Activated B cell treated with CpG ODN at 0.5 μM for 24 hours (primary cell): ENCODE measurements around the gene LRRK1. TPM values are rescaled to one million over a fixed set of nuclear protein-coding genes. Genes with fewer than 3 reads are reported as not detected.

Source experiments
- ATAC-seq: fragments of 200-7000 bp; cut with Tn5 transposase; one replicate; pipeline ENCODE4 v1.10.0; 2021; ENCODE audit warnings: low read depth, mild to moderate bottlenecking, moderate library complexity
- CTCF ChIA-PET: fragments of 350-600 bp; sonication (Branson Sonifier 250); formaldehyde crosslinking; loops from one replicate; lab custom pipeline; 2021; ENCODE audit warnings: antibody characterized with exemption; lab: Charles Lee
- POLR2A ChIA-PET: fragments of 350-600 bp; sonication (Branson Sonifier 250); formaldehyde crosslinking; loops from one replicate; lab custom pipeline; 2021; ENCODE audit warnings: antibody characterized with exemption; lab: Charles Lee
- DNase-seq: peaks from one replicate; pipeline ENCODE4 v3.0.0; 2022
- H3K27ac Mint-ChIP-seq: one replicate; pipeline ENCODE4 v1.8.0; 2020; ENCODE audit warnings: mixed read lengths
- H3K27me3 Mint-ChIP-seq: one replicate; pipeline ENCODE4 v1.8.0; 2021; ENCODE audit warnings: mixed read lengths
- H3K36me3 Mint-ChIP-seq: one replicate; pipeline ENCODE4 v1.8.0; 2021; ENCODE audit warnings: low read depth, mixed read lengths
- H3K4me1 Mint-ChIP-seq: one replicate; pipeline ENCODE4 v1.8.0; 2021; ENCODE audit warnings: mixed read lengths
- H3K4me3 Mint-ChIP-seq: one replicate; pipeline ENCODE4 v1.8.0; 2020; ENCODE audit warnings: mild to moderate bottlenecking, mixed read lengths
- H3K9me3 Mint-ChIP-seq: one replicate; pipeline ENCODE4 v1.8.0; 2020; ENCODE audit warnings: mixed read lengths
- intact Hi-C: fragments of 100-400 bp; cut with micrococcal nuclease; formaldehyde crosslinking; loops from one replicate; pipeline ENCODE4 v1.15.1; 2024
- total RNA-seq: library from RNA; stranded (reverse); gene quantifications from 2 replicates; pipeline ENCODE4 v1.2.3, GENCODE V29; 2022
- TF ChIP-seq, protein P1 (sequence below): fragments of 200-600 bp; IDR thresholded peaks from one replicate; pipeline ENCODE4 v1.8.0; 2022; ENCODE audit warnings: antibody characterized with exemption, mild to moderate bottlenecking

LRRK1 gene
- total RNA-seq, 1 donor from 2014 or later, result 43.5 TPM

DNA sequence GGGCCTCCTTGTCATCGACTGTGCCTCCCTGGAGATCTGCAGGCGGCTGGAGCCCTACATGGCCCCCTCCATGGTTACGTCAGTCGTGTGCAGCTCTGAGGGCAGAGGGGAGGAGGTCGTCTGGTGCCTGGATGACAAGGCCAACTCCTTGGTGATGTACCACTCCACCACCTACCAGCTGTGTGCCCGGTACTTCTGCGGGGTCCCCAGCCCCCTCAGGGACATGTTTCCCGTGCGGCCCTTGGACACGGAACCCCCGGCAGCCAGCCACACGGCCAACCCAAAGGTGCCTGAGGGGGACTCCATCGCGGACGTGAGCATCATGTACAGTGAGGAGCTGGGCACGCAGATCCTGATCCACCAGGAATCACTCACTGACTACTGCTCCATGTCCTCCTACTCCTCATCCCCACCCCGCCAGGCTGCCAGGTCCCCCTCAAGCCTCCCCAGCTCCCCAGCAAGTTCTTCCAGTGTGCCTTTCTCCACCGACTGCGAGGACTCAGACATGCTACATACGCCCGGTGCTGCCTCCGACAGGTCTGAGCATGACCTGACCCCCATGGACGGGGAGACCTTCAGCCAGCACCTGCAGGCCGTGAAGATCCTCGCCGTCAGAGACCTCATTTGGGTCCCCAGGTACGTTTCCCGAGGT is 146.5 kb downstream of the LRRK1 start:
- intact Hi-C loops, result no loop called here
- Mint-ChIP-seq H3K4me1 (peaks cover 21% of the 10 kb centered on the region), H3K27ac (no peak overlapping the region), H3K27me3 (no peaks in the 10 kb centered on the region), H3K9me3 (no peaks in the 10 kb centered on the region), H3K4me3 (no peak overlapping the region), H3K36me3 (peaks cover 73% of the 10 kb centered on the region)
- no peak for ATAC-seq
- ChIA-PET POLR2A (no interaction called here), CTCF (no interaction called here)
- no peak for DNase-seq
- TF ChIP-seq, protein P1, sequence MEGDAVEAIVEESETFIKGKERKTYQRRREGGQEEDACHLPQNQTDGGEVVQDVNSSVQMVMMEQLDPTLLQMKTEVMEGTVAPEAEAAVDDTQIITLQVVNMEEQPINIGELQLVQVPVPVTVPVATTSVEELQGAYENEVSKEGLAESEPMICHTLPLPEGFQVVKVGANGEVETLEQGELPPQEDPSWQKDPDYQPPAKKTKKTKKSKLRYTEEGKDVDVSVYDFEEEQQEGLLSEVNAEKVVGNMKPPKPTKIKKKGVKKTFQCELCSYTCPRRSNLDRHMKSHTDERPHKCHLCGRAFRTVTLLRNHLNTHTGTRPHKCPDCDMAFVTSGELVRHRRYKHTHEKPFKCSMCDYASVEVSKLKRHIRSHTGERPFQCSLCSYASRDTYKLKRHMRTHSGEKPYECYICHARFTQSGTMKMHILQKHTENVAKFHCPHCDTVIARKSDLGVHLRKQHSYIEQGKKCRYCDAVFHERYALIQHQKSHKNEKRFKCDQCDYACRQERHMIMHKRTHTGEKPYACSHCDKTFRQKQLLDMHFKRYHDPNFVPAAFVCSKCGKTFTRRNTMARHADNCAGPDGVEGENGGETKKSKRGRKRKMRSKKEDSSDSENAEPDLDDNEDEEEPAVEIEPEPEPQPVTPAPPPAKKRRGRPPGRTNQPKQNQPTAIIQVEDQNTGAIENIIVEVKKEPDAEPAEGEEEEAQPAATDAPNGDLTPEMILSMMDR, result no peak

DNA sequence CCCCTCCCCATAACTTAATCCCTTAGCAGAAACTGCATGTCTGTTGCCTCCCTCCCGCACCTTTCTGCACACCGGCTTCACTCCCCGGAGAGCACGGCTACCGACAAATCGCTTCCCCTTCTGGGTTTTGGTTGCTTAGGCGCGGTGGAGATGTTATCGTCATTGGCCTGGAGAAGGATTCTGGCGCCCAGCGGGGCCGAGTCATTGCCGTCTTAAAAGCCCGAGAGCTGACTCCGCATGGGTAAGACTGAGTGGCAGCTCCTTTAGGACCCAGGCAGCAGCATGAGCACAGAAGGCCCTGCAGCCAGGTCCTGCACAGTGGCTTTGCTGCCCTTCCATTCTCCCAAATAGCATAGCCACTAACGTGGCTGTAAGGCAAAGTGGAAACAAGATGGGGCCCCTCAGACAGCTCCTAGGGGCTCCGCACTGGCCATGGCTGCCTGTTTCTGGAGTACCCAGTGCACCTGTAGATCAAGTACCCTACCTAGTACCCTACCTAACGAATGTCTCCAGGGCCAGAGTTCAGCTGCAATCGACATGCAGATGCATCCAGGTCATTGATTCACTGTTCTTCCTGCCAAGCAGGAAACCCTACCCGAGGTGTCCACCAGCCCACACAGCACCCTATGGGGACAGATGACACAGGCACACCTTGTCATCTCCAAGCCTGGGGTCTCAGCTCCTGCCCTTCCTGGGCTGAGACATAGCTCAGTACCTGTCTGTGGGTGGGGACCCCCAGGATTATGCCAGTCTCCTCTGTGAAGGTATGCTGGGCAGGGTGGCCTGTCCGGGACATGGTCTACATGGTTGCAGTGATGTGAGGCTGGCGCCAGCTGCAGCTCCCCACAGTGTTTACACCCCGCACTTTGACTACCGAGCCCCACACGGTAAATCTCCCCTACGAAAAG is 147.6 kb downstream of the LRRK1 start:
- Mint-ChIP-seq H3K4me3 (no peak overlapping the region), H3K27ac (no peak overlapping the region), H3K9me3 (no peaks in the 10 kb centered on the region), H3K27me3 (no peaks in the 10 kb centered on the region), H3K36me3 (peaks cover 71% of the 10 kb centered on the region), H3K4me1 (peaks cover 20% of the 10 kb centered on the region)
- ATAC-seq (no peak), DNase-seq (no peak)
- intact Hi-C loops, result no loop called here
- TF ChIP-seq, protein P1, result no peak
- CTCF ChIA-PET, result interaction anchor here (1.2 kb wide), 1 partner anchor 19 kb away, joined by 3 read pairs; no protein-coding TSS in a partner anchor
- POLR2A ChIA-PET, result no interaction called here

DNA sequence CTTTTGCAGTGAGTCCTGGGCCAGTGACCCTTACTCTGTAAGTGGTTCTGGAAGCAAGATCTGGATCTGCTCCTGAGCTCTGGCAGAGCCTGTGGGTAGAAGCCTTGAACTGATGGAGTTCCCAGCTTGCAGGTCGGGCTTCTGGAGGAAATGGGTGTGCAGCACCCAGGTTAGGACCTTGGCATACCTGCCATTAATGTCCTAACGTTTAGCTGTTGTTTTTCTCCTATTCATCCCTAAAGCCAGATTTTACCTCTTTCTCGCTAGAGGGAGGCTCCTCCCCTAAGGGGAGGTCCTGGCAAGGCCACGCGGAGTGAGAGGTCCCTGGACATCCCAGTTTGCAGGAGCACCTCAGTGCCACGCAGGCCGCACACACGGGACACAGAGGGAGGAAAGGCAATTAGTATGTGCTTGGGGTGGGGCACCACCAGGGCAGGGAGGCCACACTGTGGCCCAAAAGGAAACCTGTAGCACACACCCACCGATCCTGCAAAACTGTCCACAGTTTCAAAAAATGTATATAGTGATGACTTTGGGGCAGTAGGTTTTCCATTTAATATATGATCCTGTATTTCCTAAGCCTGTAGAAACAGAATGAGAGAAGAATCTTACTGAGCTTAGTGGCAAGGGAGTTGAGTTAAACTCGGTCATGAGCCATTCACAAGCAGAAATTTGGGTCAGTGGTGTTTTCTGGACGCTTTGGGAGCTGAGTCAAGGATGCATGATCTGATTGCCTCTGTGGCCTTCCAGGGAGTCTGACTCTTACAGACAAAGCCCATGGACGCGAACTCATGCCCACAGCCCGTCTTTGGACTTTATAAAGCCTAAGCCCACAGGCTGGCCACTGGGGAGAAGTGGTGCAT is 148.7 kb downstream of the LRRK1 start:
- no peaks in the 10 kb centered on the region for H3K9me3 Mint-ChIP-seq
- POLR2A ChIA-PET, result no interaction called here
- CTCF ChIA-PET, result interaction anchor here (1.2 kb wide), 1 partner anchor 17 kb away, joined by 3 read pairs; no protein-coding TSS in a partner anchor
- peaks cover 67% of the 10 kb centered on the region for H3K36me3 Mint-ChIP-seq
- ATAC-seq (no peak), DNase-seq (no peak)
- no peak overlapping the region for H3K4me3 Mint-ChIP-seq
- intact Hi-C loops, result no loop called here
- no peak overlapping the region for H3K27ac Mint-ChIP-seq
- peaks cover 8% of the 10 kb centered on the region for H3K4me1 Mint-ChIP-seq
- no peaks in the 10 kb centered on the region for H3K27me3 Mint-ChIP-seq
- TF ChIP-seq, protein P1, result no peak

DNA sequence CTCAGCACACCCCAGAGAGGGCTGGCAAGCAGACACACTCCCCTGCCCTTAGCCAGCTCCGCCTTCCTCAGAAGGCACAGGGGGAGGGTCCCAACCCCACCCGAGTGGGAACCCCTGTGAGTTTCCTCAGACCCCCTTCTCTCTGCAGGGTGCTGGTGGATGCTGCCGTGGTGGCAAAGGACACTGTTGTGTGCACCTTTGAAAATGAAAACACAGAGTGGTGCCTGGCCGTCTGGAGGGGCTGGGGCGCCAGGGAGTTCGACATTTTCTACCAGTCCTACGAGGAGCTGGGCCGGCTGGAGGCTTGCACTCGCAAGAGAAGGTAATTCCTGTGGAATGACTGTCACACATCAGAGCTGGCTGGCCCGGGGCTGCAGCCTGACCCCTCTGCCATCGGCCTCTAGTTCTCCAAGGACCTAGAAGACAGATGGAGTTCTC is 149.4 kb downstream of the LRRK1 start:
- intact Hi-C loops, result no loop called here
- ATAC-seq (no peak), DNase-seq (no peak)
- ChIA-PET POLR2A (no interaction called here), CTCF (no interaction called here)
- TF ChIP-seq, protein P1, result no peak
- Mint-ChIP-seq H3K4me1 (peaks cover 2% of the 10 kb centered on the region), H3K4me3 (no peak overlapping the region), H3K36me3 (peaks cover 66% of the 10 kb centered on the region), H3K9me3 (no peaks in the 10 kb centered on the region), H3K27ac (no peak overlapping the region), H3K27me3 (no peaks in the 10 kb centered on the region)
